K562 (cell line): ENCODE results near the gene GALM. TPM values are rescaled to one million over a fixed set of nuclear protein-coding genes. Genes with fewer than 3 reads are reported as not detected.
A peak's percentile ranks its signal among the peaks of the same experiment; 100 is the strongest.

Experiments used
- DMBX1 ChIP-seq: fragments of 250-450 bp; sonication (Bioruptor Pico); IDR thresholded peaks from 2 replicates; pipeline ENCODE4 v1.8.0; 2022; ENCODE audit warnings: inconsistent platforms, mild to moderate bottlenecking, moderate library complexity, borderline replicate concordance
- HDAC2 ChIP-seq: fragments of 450-650 bp; IDR thresholded peaks from 2 replicates; pipeline ENCODE4 v1.6.1; 2016; ENCODE audit warnings: mild to moderate bottlenecking
- KAT7 ChIP-seq: sonication (generic); formaldehyde crosslinking; IDR thresholded peaks from 2 replicates; pipeline ENCODE4 v1.8.0; 2022; ENCODE audit warnings: missing genetic modification reagents, mild to moderate bottlenecking, borderline replicate concordance
- MAFK ChIP-seq: IDR thresholded peaks from 2 replicates; pipeline ENCODE4 v1.6.1; 2011; ENCODE audit warnings: low read length, improper control_type of control experiment
- PTRF ChIP-seq: fragments of 450-650 bp; IDR thresholded peaks from 2 replicates; pipeline ENCODE4 v1.6.1; 2016; ENCODE audit warnings: mild to moderate bottlenecking, missing genetic modification characterization, missing compliant biosample characterization
- SRSF1 ChIP-seq: fragments of 200-400 bp; formaldehyde crosslinking; IDR thresholded peaks from 2 replicates; pipeline ENCODE4 v1.6.1; 2017; ENCODE audit warnings: mild to moderate bottlenecking, low read depth, low read length, moderate library complexity
- ZNF717 ChIP-seq: fragments of 250-450 bp; sonication (Bioruptor Pico); IDR thresholded peaks from 2 replicates; pipeline ENCODE4 v1.5.0; 2021
- ZNF77 ChIP-seq: fragments of 250-450 bp; sonication (Bioruptor Pico); IDR thresholded peaks from 2 replicates; pipeline ENCODE4 v1.5.0; 2020
- ZNF79 ChIP-seq: fragments of 250-450 bp; sonication (Bioruptor Pico); IDR thresholded peaks from 2 replicates; pipeline ENCODE4 v1.4.0; 2020; ENCODE audit warnings: low read depth, mild to moderate bottlenecking, moderate library complexity
- polyA plus RNA-seq, 8 experiments: library from polyadenylated mRNA; depleted of rRNA in 4 of 8; stranded (reverse) in 5 of 8; unstranded in 3 of 8; fragments of >200 nt; fragmentation: Nextera tagmentation in 2 of 8; fragmentation: Illumina TruSeq in 1 of 8; extraction: Ambion mirVana in 2 of 8; extraction: Trizol in 1 of 8; gene quantifications; 2 replicates each; pipeline versions ENCODE4 v1.2.1 to v1.2.3, GENCODE V29; 2011 to 2014; ENCODE audit warnings: inconsistent platforms in 1 of 8, missing spikeins in 1 of 8
- total RNA-seq, 7 experiments: library from RNA; depleted of rRNA in 6 of 7; stranded (reverse); fragments of >200 nt in 6 of 7; fragmentation: Illumina TruSeq in 2 of 7; extraction: Trizol in 2 of 7; gene quantifications; 2 replicates each; pipeline versions ENCODE4 v1.2.1 to v1.2.3, GENCODE V29; 2011 to 2021; ENCODE audit warnings: low replicate concordance in 1 of 7
- TF ChIP-seq, protein P1 (sequence below): fragments of 150-350 bp; conservative IDR thresholded peaks from 2 replicates; pipeline ENCODE4 v1.6.1; 2014; ENCODE audit warnings: low read length
- TF ChIP-seq, protein P2 (sequence below), 2 experiments: fragments of 200-800 bp in 1 of 2; sonication (Bioruptor generic) in 1 of 2; sonication (generic) in 1 of 2; formaldehyde crosslinking in 1 of 2; IDR thresholded peaks in 1 of 2; conservative IDR thresholded peaks in 1 of 2; 2 replicates each; pipeline versions ENCODE4 v1.5.0 to v1.6.1; 2016 to 2020; ENCODE audit warnings: missing compliant biosample characterization in 1 of 2, missing genetic modification characterization in 1 of 2, missing genetic modification reagents in 1 of 2
- TF ChIP-seq, protein P3 (sequence below): fragments of 450-650 bp; IDR thresholded peaks from 2 replicates; pipeline ENCODE4 v1.6.1; 2016; ENCODE audit warnings: low read depth
- TF ChIP-seq, protein P4 (sequence below): fragments of 250-450 bp; sonication (Bioruptor Pico); IDR thresholded peaks from 2 replicates; pipeline ENCODE4 v1.8.0; 2022; ENCODE audit warnings: inconsistent platforms

The GALM gene
- total and polyA plus RNA-seq, 9 of the 15 experiments (the other 6 are each of a cell fraction or from before 2014, with no cell fraction given) = 22.1 to 51.7 (median 27.9) TPM

DNA sequence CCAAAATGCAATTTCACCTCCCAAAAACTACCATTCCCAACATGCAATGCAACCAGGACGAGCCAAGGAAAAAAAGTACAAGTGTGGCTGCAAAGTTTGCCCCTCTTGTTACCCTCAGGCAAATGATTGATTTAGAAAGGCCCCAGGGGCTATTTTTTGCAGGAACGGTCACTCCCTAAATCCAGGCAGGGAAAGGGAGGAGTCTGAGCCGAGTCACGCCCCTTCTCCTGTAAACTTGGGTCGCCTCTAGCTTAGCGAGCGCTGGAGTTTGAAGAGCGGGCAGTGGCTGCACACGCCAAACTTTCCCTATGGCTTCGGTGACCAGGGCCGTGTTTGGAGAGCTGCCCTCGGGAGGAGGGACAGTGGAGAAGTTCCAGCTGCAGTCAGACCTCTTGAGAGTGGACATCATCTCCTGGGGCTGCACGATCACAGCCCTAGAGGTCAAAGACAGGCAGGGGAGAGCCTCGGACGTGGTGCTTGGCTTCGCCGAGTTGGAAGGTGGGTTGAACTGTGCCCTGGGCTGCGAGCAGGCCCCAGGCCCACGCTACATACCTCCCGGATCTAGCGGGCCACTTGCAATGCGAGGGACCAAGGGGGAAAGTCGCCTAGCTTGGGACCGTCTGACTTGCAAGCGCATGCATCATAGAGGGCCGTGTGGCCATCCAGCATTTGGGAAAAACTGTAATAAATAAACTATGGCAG is at the start of gene GALM (continued):
- TF ChIP-seq MAFK (no peak), SRSF1 (no peak), ZNF717 (CRISPR knock-in tag) (no peak), PTRF (no peak), ZNF77 (CRISPR knock-in tag) (no peak), HDAC2 (peak; percentile 7; the same call in 1 of the 2 replicates), KAT7 (0 out of 2 replicates have a peak, but pooled peaks have one; percentile 66), DMBX1 (peak; percentile 77; the same call in 1 of the 2 replicates), ZNF79 (CRISPR knock-in tag) (no peak)
- TF ChIP-seq, protein P1, sequence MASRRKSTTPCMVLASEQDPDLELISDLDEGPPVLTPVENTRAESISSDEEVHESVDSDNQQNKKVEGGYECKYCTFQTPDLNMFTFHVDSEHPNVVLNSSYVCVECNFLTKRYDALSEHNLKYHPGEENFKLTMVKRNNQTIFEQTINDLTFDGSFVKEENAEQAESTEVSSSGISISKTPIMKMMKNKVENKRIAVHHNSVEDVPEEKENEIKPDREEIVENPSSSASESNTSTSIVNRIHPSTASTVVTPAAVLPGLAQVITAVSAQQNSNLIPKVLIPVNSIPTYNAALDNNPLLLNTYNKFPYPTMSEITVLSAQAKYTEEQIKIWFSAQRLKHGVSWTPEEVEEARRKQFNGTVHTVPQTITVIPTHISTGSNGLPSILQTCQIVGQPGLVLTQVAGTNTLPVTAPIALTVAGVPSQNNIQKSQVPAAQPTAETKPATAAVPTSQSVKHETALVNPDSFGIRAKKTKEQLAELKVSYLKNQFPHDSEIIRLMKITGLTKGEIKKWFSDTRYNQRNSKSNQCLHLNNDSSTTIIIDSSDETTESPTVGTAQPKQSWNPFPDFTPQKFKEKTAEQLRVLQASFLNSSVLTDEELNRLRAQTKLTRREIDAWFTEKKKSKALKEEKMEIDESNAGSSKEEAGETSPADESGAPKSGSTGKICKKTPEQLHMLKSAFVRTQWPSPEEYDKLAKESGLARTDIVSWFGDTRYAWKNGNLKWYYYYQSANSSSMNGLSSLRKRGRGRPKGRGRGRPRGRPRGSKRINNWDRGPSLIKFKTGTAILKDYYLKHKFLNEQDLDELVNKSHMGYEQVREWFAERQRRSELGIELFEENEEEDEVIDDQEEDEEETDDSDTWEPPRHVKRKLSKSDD = no peak
- TF ChIP-seq, protein P2, sequence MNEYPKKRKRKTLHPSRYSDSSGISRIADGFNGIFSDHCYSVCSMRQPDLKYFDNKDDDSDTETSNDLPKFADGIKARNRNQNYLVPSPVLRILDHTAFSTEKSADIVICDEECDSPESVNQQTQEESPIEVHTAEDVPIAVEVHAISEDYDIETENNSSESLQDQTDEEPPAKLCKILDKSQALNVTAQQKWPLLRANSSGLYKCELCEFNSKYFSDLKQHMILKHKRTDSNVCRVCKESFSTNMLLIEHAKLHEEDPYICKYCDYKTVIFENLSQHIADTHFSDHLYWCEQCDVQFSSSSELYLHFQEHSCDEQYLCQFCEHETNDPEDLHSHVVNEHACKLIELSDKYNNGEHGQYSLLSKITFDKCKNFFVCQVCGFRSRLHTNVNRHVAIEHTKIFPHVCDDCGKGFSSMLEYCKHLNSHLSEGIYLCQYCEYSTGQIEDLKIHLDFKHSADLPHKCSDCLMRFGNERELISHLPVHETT (CRISPR knock-in tag; conservative IDR thresholded peaks at IDR 0.05 in 1 of 2, IDR thresholded peaks at IDR 0.05 in 1 of 2) = no peak
- TF ChIP-seq, protein P3, sequence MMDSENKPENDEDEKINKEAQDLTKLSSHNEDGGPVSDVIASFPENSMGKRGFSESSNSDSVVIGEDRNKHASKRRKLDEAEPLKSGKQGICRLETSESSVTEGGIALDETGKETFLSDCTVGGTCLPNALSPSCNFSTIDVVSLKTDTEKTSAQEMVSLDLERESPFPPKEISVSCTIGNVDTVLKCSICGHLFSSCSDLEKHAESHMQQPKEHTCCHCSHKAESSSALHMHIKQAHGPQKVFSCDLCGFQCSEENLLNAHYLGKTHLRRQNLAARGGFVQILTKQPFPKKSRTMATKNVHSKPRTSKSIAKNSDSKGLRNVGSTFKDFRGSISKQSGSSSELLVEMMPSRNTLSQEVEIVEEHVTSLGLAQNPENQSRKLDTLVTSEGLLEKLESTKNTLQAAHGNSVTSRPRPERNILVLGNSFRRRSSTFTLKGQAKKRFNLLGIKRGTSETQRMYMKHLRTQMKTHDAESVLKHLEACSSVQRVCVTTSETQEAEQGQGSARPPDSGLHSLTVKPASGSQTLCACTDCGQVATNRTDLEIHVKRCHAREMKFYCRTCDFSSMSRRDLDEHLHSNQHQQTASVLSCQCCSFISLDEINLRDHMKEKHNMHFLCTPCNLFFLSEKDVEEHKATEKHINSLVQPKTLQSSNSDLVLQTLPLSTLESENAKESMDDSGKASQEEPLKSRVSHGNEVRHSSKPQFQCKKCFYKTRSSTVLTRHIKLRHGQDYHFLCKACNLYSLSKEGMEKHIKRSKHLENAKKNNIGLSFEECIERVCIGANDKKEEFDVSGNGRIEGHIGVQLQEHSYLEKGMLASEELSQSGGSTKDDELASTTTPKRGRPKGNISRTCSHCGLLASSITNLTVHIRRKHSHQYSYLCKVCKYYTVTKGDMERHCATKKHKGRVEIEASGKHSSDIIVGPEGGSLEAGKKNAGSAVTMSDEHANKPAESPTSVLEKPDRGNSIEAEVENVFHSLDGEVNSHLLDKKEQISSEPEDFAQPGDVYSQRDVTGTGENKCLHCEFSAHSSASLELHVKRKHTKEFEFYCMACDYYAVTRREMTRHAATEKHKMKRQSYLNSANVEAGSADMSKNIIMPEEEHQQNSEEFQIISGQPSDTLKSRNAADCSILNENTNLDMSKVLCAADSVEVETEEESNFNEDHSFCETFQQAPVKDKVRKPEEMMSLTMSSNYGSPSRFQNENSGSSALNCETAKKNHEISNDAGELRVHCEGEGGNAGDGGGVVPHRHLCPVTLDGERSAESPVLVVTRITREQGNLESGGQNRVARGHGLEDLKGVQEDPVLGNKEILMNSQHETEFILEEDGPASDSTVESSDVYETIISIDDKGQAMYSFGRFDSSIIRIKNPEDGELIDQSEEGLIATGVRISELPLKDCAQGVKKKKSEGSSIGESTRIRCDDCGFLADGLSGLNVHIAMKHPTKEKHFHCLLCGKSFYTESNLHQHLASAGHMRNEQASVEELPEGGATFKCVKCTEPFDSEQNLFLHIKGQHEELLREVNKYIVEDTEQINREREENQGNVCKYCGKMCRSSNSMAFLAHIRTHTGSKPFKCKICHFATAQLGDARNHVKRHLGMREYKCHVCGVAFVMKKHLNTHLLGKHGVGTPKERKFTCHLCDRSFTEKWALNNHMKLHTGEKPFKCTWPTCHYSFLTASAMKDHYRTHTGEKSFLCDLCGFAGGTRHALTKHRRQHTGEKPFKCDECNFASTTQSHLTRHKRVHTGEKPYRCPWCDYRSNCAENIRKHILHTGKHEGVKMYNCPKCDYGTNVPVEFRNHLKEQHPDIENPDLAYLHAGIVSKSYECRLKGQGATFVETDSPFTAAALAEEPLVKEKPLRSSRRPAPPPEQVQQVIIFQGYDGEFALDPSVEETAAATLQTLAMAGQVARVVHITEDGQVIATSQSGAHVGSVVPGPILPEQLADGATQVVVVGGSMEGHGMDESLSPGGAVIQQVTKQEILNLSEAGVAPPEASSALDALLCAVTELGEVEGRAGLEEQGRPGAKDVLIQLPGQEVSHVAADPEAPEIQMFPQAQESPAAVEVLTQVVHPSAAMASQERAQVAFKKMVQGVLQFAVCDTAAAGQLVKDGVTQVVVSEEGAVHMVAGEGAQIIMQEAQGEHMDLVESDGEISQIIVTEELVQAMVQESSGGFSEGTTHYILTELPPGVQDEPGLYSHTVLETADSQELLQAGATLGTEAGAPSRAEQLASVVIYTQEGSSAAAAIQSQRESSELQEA = no peak
- TF ChIP-seq, protein P4, sequence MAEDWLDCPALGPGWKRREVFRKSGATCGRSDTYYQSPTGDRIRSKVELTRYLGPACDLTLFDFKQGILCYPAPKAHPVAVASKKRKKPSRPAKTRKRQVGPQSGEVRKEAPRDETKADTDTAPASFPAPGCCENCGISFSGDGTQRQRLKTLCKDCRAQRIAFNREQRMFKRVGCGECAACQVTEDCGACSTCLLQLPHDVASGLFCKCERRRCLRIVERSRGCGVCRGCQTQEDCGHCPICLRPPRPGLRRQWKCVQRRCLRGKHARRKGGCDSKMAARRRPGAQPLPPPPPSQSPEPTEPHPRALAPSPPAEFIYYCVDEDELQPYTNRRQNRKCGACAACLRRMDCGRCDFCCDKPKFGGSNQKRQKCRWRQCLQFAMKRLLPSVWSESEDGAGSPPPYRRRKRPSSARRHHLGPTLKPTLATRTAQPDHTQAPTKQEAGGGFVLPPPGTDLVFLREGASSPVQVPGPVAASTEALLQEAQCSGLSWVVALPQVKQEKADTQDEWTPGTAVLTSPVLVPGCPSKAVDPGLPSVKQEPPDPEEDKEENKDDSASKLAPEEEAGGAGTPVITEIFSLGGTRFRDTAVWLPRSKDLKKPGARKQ (CRISPR knock-in tag) = no peak
